NB4 (cell line): ENCODE data around the gene HACD4.

Source experiments
- DNase-seq: peaks from one replicate; pipeline ENCODE4 v3.0.0; 2010; ENCODE audit warnings: low read depth
- H3K4me3 ChIP-seq: one replicate; pipeline ENCODE4 v1.5.1; 2011; ENCODE audit warnings: mild to moderate bottlenecking, low read depth, low read length, moderate library complexity
- MYC ChIP-seq: IDR thresholded peaks from 2 replicates; pipeline ENCODE4 v1.6.1; 2011; ENCODE audit warnings: low read depth, low read length
- POLR2A ChIP-seq: IDR thresholded peaks from 2 replicates; pipeline ENCODE4 v1.6.1; 2011; ENCODE audit warnings: mild to moderate bottlenecking; ENCODE audit not compliant: insufficient read length; ENCODE audit errors: extremely low read depth
- TF ChIP-seq, protein P1 (sequence below): IDR thresholded peaks from one replicate; pipeline ENCODE4 v1.5.1; 2012; ENCODE audit warnings: low read depth, low read length
- TF ChIP-seq, protein P2 (sequence below): IDR thresholded peaks from 2 replicates; pipeline ENCODE4 v1.6.1; 2011; ENCODE audit warnings: low read depth, low read length

The HACD4 gene

DNA sequence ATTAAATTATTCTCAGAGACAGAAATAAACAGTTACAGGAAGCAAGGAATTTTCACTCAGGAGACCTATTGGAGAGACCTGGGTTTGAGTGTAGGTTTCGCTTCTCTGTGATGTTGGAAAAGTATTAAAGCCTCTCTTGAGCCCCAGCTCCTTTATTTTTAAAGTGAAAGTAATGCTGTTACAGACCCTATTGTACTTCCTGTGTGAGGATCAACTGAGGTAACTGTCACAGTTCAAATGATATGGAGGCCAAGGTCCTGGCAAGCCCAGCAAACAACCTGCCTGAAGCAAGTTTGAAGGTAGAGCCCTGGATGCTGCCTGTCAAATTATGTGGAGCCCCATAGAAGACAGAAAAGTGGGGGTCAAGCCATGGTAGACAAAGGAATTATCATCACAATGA is 7.9 kb upstream of the HACD4 start:
- DNase-seq, result no peak
- TF ChIP-seq MYC, result no peak
- TF ChIP-seq, protein P1, sequence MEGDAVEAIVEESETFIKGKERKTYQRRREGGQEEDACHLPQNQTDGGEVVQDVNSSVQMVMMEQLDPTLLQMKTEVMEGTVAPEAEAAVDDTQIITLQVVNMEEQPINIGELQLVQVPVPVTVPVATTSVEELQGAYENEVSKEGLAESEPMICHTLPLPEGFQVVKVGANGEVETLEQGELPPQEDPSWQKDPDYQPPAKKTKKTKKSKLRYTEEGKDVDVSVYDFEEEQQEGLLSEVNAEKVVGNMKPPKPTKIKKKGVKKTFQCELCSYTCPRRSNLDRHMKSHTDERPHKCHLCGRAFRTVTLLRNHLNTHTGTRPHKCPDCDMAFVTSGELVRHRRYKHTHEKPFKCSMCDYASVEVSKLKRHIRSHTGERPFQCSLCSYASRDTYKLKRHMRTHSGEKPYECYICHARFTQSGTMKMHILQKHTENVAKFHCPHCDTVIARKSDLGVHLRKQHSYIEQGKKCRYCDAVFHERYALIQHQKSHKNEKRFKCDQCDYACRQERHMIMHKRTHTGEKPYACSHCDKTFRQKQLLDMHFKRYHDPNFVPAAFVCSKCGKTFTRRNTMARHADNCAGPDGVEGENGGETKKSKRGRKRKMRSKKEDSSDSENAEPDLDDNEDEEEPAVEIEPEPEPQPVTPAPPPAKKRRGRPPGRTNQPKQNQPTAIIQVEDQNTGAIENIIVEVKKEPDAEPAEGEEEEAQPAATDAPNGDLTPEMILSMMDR, result no peak
- TF ChIP-seq POLR2A, result no peak
- TF ChIP-seq, protein P2, sequence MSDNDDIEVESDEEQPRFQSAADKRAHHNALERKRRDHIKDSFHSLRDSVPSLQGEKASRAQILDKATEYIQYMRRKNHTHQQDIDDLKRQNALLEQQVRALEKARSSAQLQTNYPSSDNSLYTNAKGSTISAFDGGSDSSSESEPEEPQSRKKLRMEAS, result no peak
- H3K4me3 ChIP-seq, result no peak overlapping the region

DNA sequence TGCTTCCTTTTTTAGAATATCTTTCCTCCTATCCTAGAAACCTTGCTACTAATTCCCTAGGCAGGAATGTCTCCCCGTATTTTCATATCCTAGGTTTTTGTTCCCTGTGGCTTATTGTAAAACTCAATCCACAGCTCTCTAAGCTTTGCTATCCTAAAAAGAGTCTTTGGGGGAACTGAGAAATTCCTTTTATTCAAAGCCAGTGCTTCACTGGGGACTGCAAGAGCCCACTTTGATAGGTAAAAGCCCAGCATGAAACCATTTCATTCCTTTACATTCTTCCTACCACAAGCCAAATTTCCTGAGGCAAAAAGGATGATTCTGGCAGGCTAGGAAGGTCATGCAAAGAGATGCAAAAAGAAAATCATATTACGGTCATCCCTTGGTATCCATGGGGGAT is 5.8 kb upstream of the HACD4 start:
- no peak for DNase-seq
- H3K4me3 ChIP-seq, result no peak overlapping the region
- TF ChIP-seq, protein P1, result no peak
- TF ChIP-seq, protein P2, result no peak
- TF ChIP-seq MYC, result no peak
- no peak for TF ChIP-seq POLR2A

DNA sequence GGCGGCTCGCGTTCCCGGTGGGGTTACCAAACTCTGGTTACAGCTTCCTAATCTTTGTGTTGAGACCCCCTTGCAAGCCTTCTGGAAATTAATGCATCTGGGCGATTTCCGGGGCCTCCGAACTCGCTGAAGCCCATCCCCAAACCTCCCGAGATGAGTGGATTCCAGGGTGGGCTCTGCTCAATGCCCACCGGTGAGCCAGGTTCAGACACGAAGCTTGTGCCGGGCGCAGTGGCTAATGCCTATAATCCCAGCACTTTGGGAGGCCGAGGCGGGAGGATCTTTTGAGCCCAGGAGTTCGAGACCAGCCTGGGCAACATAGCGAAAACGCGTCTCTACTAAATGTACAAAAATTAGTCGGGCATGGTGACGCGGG is 356 bp upstream of the HACD4 start:
- no peak for DNase-seq
- peak overlapping the region; percentile 68 for H3K4me3 ChIP-seq
- TF ChIP-seq POLR2A, result no peak
- no peak for TF ChIP-seq MYC
- TF ChIP-seq, protein P2, result no peak
- TF ChIP-seq, protein P1, result no peak

DNA sequence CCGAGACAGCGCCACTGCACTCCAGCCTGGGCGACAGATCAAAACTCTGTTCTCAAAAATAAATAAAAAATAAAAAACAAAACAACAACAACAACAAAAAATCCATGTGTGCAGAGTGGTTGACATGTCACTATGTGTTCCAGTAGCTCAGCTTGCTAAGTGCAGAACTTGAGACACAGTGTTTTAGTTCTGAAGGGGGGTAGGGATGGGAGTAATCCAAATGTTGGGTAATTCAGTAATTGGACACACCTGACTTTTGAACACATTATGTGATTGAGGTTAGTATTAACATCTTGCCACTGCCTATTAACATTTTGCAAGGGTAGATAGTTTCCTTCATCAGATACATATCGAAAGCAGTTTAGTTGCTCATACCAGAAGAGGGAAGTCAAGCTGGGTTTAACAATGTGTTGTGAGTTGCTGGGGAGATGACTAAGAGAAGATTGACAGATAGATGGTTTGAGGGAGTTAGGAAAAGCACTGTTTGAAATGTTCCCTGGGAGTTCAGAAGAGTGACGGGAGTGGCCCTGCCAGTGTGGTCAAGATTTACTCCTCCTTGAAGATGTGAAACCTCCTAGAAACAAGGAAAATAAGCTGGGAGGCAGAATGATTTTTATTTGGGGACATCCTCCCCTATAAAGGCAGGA is 928 bp downstream of the HACD4 start:
- TF ChIP-seq MYC (no peak), POLR2A (no peak)
- TF ChIP-seq, protein P2, result no peak
- TF ChIP-seq, protein P1, result no peak
- H3K4me3 ChIP-seq, result peak overlapping the region; percentile 68
- DNase-seq, result peak; percentile 90

DNA sequence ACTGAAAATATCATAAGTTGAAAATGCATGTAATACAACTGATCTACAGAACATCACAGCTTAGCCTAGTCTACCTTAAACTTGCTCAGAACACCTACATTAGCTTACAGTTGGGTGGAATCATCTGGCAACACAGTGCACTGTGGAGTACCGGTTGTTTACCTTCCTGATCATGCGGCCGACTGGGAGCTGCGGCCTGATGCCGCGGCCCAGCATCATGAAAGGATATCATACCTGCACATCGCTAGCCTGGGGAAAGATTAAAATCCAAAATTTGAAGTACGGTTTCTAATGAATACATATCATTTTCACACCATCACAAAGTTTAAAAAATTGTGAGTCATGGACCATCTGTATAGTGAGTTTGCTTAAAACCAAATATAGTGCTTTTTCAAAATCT is 1.8 kb downstream of the HACD4 start:
- DNase-seq, result no peak
- H3K4me3 ChIP-seq, result no peak overlapping the region
- TF ChIP-seq POLR2A (no peak), MYC (no peak)
- TF ChIP-seq, protein P1, result no peak
- TF ChIP-seq, protein P2, result no peak

DNA sequence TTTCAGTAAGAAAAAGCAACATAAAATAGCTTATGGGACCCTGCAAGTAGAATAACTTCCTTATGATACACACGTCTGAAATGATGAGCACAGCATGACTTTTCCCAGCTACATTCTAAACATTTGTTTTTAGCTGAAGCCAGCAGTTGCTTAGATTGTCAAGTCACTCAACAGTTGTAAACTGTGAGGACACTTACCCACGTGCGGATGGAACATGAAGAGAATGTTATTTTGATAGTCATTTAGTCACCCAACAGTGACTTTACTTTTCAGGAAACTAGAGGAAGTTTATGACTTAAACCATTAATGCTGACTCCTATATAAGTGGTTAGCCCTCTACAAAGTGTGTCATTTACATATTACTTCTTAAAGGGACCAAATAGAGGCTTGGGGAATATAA is 3.0 kb downstream of the HACD4 start:
- DNase-seq, result no peak
- H3K4me3 ChIP-seq, result no peak overlapping the region
- TF ChIP-seq, protein P2, result no peak
- TF ChIP-seq MYC, result no peak
- TF ChIP-seq, protein P1, result no peak
- TF ChIP-seq POLR2A, result no peak
